ENCODE measurements around the gene LRP1-AS. TPM values are rescaled to one million over a fixed set of nuclear protein-coding genes. Genes with fewer than 3 reads are reported as not detected.

Gene LRP1-AS
- total RNA-seq, 4 donors from 2014 or later: not detected

GRCh38 chr12:57190821-57191220, 43.4 kb upstream of the LRP1-AS start:
- Histone ChIP-seq H3K4me1 (no peaks in the 10 kb centered on the region), H3K27me3 (no peaks in the 10 kb centered on the region), H3K27ac (no peak overlapping the region), H3K9me3 (no peaks in the 10 kb centered on the region), H3K4me3 (no peak overlapping the region), H3K36me3 (peaks cover 68 to 100% (median 81%) of the 10 kb centered on the region in 3 donors)
- no peak for DNase-seq
- TF ChIP-seq CTCF (IDR thresholded peaks at IDR 0.05) (no peak), POLR2A (IDR thresholded peaks at IDR 0.05) (no peak)
- 90 to 95% methylated on average over 2 to 12 of the region's 23 CpGs for WGBS, 2 donors
- intact Hi-C loops (cut with DNase I): no loop called here

- DNase-seq: no peak
- Histone ChIP-seq H3K9me3 (no peaks in the 10 kb centered on the region), H3K27me3 (no peaks in the 10 kb centered on the region), H3K4me3 (no peak overlapping the region), H3K36me3 (peaks cover 70 to 100% (median 81%) of the 10 kb centered on the region in 3 donors), H3K27ac (no peak overlapping the region), H3K4me1 (no peaks in the 10 kb centered on the region)
- intact Hi-C loops (cut with DNase I): no loop called here
- TF ChIP-seq CTCF (IDR thresholded peaks at IDR 0.05): no peak
- TF ChIP-seq POLR2A (IDR thresholded peaks at IDR 0.05): no peak
- WGBS, 2 donors: 63% methylated on average over 3 of the region's 6 CpGs; no CpG with 5 or more reads in 1 of the 2 donors
Measured at GRCh38 chr12:57190037-57190436, 42.6 kb upstream of the LRP1-AS start.

- Histone ChIP-seq H3K4me3 (no peak overlapping the region), H3K27ac (no peak overlapping the region), H3K9me3 (no peaks in the 10 kb centered on the region), H3K4me1 (peaks cover 0 to 5% (median 0%) of the 10 kb centered on the region in 3 donors), H3K27me3 (no peaks in the 10 kb centered on the region), H3K36me3 (peaks cover 67 to 99% (median 80%) of the 10 kb centered on the region in 3 donors)
- TF ChIP-seq POLR2A (IDR thresholded peaks at IDR 0.05) (no peak), CTCF (IDR thresholded peaks at IDR 0.05) (no peak)
- 55 to 56% methylated on average over 6 to 8 of the region's 8 CpGs for WGBS, 2 donors
- no peak for DNase-seq
- intact Hi-C loops (cut with DNase I): loop anchor here (5.0 kb wide), 1 partner anchor 121 kb away; no protein-coding TSS in a partner anchor
Measured at GRCh38 chr12:57188090-57188425, 40.6 kb upstream of the LRP1-AS start.

GRCh38 chr12:57187222-57188089, 40.0 kb upstream of the LRP1-AS start:
- Histone ChIP-seq H3K36me3 (peaks cover 61 to 93% (median 74%) of the 10 kb centered on the region in 3 donors), H3K9me3 (no peaks in the 10 kb centered on the region), H3K4me1 (peaks cover 0 to 11% (median 3%) of the 10 kb centered on the region in 3 donors), H3K27ac (no peak overlapping the region), H3K27me3 (no peaks in the 10 kb centered on the region), H3K4me3 (no peak overlapping the region)
- intact Hi-C loops (cut with DNase I): loop anchor here (5.0 kb wide), 1 partner anchor 120 kb away; no protein-coding TSS in a partner anchor
- 40 to 76% methylated on average over 5 to 7 of the region's 21 CpGs for WGBS, 2 donors
- DNase-seq: no peak
- TF ChIP-seq CTCF (IDR thresholded peaks at IDR 0.05): no peak
- no peak for TF ChIP-seq POLR2A (IDR thresholded peaks at IDR 0.05)

GRCh38 chr12:57185906-57186508, 38.6 kb upstream of the LRP1-AS start:
- H3K4me1 ChIP-seq: peaks cover 5 to 25% (median 13%) of the 10 kb centered on the region in 3 donors
- no peak overlapping the region for H3K27ac ChIP-seq
- no peaks in the 10 kb centered on the region for H3K27me3 ChIP-seq
- WGBS, 2 donors: 82 to 92% methylated on average over 4 to 9 of the region's 12 CpGs
- intact Hi-C loops (cut with DNase I): loop anchor here (5.0 kb wide), 1 partner anchor 119 kb away; no protein-coding TSS in a partner anchor
- TF ChIP-seq POLR2A (IDR thresholded peaks at IDR 0.05) (no peak), CTCF (IDR thresholded peaks at IDR 0.05) (no peak)
- no peak for DNase-seq
- H3K36me3 ChIP-seq: peaks cover 48 to 92% (median 66%) of the 10 kb centered on the region in 3 donors
- no peaks in the 10 kb centered on the region for H3K9me3 ChIP-seq
- no peak overlapping the region for H3K4me3 ChIP-seq
